Medulla oblongata (tissue), 1 donor: ENCODE measurements around the gene PPP2R2C.
A peak's percentile ranks its signal among the peaks of the same experiment; 100 is the strongest.

ENCODE experiments used
- DNase-seq: peaks from one replicate; pipeline ENCODE4 v3.0.0-alpha.2; 2015; ENCODE audit errors: extremely low spot score

Gene PPP2R2C

DNA sequence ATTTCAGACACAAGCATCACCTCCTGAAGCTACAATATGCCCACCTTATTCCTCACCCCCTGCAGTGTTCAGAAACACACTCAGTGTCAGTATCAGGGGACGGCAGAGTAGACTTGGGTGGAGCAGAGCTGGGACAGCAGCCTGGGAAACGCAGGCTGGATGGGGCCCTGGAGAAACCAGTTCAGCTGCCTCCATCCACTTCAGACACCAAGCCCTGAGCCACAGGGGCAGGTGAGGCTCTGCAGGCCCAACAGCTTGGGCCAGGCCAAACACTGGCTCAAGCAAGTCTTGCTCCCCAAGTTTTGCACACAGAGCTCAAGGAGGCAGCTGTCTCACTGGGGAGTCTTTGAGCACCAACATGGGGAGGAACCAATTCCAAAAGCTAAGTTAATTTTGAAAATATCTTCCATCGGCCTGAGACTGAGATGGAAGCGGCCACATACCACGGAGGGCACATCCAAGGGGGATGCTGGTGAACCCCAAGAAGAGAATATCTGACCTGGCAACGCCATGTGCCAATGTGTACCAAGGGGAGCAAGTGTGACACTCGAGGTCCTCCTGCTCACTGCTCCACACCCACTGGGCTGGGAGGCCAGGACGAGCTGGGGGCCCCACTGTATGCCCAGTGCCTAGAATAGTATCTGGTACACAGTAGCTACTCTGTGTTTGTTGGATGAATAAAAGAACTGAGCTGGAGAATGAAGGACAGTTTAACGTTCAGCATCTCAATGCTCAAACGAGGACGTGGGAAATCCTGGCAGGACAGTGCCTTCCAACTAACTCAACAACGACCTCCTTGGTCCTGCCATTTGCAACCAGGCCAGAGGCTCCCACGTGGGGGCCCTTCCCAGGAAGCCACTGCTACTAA is 45.6 kb downstream of the PPP2R2C start:
- DNase-seq, result no peak

DNA sequence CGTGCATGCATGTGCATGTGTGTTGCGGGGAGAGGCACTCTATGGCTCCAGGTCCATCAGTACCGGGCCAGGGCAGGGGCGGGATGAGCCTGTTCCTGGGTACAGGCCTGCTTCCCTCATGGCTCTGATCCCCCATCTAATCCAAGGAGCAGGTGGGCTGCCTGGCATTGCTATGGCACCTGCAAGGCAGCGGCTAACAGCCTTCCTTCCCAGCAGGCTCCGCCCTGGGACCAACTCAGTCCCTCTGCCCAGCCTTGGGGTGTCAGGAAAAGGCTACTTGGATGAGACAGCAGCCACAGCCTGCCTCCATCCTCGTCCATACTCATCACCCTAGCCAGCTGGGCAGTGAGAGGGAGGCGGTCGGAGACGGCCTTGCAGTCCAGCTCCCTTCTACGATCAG is 46.5 kb downstream of the PPP2R2C start:
- DNase-seq, result no peak

DNA sequence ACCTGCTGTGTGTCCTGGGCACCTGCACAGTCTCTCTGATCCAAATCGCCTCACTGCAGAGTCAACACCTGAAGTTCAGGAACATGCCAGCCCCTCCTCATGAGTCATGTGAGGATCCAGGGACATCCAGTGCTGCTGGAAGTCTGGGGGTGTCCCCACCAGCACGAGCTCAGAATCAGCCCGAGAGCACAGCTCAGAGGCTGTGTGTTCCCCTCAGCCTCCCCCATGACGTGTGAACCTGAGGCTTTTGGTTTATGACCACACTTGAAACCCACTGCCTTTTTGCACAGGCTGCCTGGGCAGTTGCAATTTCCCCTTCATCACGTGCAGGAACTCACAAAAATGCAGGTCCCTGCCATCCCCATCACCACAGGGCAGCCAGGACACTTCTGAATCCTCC is 47.1 kb downstream of the PPP2R2C start:
- DNase-seq, result no peak

DNA sequence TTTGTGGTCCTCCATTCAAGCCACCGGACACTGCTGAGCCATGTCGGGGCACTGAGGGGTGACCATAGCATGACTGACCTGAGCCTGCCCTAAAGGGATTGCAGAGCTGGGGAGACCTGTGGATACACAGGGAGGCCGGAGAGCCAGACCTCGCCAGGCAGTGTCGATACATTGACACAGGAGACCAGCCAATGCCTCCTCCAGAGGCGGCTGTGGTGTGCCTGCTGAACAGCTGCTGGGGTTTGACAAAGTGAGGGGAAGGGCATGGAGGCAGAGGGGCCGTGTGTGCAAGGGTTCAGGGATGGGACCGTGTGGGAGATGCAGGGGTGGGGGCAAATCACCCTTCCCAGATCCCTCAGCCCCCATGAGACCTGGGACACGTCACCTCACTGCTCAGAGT is 48.0 kb downstream of the PPP2R2C start:
- DNase-seq, result no peak

DNA sequence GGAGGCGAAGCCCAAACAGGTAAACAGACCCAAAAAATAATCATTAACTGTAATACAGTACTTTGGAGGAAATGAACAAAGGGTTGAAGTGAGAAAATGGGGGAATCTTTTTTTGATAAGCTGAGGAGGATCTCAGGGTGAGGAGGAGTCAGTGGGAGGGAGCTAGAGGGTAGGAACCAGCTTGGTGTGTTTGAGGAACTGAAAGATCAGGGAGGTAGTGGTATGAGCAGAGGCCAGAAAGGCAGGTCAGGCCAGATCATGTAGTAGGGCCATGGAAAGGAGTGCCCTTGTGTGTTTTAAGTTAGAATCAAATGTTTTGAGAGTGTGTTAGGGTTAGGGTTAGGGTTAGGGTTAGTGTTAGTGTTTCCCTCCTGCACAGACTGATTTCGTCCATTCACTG is 48.8 kb downstream of the PPP2R2C start:
- DNase-seq, result no peak

DNA sequence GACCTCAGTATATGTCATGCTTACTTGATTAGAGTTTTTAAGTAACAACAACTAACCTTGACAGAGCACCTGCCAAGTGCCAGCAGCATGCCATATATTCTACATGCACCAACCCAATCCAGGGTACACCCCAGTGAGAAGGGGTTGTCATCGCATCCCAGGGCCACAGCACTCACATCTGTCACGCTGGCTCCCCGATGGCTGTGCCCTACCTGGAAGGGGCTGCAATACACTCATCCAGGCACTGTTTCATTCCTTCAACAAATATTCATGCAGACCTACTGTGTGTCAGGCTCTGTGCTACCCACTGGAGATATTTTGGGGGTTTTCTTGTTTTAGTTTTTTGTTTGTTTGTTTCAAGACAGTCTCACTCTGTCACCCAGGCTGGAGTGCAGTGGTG is 49.5 kb downstream of the PPP2R2C start:
- DNase-seq, result no peak

DNA sequence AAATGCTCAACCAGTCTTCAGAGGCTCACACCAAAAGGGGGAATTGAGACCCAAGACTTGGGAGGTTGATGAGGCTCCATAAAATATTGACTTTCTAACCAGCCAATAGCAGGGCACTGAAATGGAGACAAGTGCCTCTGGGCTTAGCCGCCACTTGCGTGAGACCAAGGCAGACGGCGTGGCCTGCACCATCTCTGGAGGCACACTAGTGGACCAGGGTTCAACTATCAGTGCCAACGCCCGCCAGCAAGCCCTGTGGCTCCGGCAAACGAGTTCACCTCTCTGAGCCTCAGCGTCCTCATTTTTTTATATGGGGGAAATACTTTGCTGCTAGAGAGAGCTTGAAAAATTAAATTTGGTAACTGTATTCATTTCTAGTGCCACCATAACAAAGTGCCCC is 50.3 kb downstream of the PPP2R2C start:
- DNase-seq, result no peak

DNA sequence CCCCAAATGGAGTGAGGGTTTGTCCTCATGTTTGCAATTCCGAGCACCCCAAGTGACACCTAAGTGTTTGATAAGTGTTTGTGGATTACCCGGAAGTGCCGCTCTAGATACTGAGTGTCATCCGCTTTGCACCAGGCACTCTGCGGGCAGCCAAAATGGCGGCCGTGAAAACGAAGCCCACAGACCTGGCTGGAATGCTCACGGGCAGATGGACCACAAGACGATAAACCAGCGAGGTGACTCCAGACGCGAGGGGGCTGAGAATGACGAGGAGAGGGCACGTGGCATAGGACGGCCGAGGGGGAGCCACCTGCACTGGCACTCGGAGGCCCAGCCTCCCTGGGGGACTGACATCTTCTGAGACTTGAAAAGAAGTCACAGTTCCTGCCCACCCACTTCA is 51.0 kb downstream of the PPP2R2C start:
- no peak for DNase-seq

DNA sequence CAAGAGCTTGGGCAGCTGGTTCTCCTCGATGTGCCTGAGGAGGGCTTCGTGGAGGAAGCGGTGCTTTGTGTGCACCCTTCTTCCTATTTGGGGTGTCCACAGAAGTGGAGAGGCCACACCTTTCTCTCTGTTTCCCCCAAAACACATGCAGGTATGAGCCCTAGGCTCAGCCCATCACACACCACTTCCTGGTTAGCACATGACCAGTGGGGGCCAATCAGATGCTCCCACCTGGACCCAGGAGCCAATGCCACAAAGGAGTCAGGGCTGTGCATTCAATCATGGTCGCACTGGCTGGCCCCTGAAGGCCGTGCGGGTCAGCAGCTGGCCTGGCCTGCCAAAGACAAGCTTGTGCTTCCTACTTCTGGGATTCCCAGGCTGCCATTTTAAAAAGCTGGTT is 51.4 kb downstream of the PPP2R2C start:
- no peak for DNase-seq

DNA sequence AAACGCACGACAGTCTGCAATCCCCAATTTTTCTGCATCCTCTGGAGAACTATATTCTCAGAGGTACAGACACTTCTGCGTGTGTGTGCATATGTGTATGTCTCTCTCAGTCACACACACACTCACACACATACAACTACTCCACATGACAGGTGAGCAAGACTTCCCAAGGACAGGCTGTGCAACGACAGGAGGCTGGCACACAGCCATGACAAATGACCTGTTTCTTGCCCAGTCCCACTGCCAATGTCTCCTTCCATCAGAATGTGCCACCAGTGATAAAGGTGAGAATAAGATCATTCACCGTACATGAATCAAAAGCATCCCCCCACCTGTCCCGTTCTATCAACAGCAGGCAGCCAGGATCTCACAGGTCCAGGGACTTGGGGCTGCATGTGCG is 52.4 kb downstream of the PPP2R2C start:
- DNase-seq, result no peak

DNA sequence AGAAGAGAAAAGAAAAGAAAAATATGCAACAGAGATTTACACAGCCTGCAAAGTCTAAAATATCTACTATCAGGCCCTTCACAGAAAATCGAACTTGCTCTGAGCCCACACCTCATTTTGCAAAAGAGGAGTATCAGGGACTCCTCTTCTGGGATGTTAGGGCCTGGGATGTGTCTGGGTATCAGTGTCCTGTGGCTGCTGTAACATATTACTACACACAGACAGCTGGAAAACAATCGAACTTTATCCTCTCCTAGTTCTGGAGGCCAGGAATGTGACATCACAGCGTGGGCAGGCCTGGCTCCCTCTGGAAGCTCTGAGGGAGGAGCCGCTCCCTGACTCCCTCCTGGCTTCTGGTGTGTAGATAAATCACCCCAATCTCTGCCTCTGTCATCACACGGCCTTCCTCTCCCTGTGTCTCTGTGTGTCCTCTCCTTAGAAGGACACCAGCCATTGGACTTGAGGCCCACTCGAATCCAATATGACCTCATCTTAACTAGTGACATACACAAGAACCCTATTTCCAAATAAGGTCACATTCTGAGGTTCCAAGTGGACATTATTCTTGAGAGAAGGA is 52.9 kb downstream of the PPP2R2C start:
- peak; percentile 74 for DNase-seq

DNA sequence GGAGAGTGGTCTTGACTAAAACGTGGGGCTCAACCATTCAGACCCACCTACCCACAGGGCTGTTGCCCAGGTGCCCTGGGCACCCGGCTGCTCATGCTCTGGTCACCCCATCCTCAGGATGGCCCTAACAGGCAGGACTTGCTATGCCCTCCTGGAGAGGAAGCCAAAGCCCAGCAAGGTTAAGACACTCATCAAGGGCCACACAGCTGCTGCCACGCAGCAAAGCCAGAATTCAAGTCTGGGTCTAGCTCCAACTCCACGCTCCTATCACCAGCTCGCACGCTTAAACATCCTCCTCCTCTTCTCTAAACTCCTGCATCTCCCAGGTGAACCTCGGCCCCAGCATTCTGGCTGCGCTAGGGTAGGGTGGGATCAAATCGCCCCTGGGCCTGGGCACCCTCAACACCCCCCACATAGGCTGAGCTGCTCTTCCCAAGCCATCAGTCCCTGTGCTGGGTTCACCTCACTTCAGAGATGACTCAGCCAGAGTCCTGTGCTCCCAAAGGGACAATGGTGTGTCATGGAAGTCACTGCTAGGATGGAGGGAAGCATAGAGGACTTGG is 54.1 kb downstream of the PPP2R2C start:
- DNase-seq, result no peak

DNA sequence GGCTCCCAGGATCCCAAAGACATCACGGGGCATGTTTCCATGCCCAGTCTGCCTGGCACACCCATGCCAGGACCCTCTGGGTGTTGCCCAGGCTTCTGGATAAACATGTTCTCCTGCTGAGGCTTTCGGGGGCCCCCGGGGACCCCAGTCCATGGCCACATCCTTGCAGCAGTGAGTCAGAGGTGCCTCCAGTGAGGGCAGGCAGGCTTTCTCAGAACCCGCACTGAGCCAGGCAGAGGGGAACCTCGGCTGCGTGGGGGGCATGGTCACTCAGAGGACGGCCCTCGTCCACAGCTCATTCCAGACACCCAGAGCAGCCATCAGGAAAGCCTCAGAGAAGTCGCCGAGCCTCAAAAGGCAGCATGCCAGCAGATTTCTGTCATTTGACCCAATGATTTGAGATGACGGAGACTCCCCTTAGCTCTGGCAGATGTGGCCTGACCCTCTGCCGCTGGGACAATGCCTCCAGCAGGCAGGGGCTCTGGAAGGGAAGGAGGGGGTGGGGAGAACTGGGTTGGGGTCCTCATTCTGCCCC is 54.8 kb downstream of the PPP2R2C start:
- no peak for DNase-seq

DNA sequence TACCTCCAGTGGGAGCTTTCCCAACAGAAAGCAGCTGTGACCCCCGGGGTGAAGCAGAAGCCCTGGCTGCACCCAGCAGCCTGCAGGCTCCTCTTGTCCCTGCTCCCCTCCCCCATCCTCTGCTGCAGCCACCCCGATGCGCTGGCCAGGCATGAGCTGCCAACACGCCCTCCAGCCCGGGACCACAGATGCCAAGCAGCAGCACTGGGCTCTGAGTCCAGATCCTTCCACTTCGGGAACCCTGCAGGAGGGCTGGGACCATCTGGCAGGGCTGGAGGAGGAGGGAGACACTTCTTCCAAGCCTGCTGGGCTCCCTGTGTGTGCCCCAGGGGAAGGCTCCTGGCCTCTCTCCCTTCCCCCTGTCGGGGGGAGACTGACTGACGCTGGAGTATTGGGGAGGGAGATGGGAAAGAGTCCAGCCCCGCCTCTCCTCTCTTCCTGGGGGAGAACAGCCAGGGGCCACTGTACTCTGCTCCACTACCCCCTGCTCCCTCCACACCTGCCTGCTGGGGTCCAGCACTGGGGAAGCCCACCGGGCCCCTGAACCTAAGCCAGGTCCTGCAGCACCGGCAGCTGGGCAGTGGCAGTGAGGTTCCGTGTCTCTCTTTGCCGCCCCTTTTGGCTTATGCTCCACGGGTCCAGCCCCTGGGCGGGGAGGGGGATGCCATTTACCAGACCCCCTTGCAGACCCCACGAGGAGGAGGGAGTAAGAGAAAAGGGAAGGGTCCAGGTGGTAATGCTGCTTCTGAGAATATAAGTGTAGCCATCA is 55.7 kb downstream of the PPP2R2C start:
- peak; percentile 78 for DNase-seq

DNA sequence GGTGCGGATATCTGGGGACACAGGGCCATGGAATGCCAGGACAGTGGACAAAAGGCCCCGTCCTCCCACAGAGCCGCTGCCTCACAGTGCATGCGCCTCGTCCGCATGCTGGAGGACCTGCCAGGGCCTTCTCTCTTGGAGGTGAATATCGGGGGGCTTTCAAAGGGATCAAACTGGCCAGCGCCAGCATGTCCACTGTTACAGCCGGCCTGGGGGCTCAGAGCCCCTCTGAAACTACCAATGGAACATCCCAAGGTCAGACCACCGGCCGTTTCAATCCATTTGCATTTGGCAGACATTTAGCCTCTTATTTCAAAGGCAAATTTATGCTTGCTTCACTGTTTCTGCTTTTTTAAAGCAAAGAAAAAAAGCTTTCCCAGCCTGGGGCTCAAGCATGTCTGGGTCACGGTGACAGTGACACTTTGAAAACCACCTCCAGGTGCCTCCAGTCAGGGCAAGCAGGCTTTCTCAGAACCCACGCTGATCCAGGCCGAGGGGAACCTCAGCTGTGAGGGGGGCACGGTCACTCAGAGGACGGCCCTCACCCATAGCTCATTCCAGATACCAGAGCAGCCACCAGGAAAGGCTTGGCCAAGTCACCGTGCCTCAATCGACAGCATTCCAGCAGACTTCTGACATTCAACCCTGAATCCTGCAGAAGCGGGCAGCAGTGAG is 57.2 kb downstream of the PPP2R2C start:
- DNase-seq, result no peak

DNA sequence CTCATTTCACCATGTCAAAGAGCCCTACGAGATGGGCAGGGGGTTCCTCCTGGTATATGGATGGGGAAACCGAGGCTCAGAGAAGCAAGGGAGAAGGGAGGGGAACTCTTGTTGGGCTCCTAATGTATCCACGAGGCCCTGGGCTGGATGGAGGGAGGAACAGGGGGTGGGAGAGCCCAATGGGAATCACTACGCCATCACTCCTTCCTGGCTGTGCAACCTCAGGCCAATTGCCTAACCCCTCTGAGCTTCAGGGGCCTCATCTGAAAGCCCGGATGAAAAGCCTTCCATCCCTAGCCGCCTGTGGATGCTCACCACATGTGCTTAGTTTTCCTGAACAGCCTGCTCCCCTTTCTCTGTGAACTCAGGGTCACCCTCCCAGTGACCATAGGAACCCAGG is 57.8 kb downstream of the PPP2R2C start:
- DNase-seq, result no peak

DNA sequence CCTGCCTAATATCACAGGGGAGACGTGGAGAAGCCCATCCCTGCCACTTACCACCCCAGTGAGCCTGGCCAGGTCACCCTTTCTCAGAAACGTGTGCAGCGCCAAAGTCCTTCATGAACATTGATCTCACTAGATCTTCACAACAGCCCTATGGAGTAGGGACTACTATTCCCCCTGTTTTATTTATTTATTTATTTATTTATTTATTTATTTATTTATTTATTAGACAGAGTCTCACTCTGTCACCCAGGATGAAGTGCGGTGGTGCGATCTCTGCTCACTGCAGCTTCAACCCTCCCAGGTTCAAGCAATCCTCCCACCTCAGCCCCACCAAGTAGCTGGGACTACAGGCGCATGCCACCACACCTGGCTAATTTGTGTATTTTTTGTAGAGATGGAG is 61.8 kb downstream of the PPP2R2C start:
- no peak for DNase-seq

DNA sequence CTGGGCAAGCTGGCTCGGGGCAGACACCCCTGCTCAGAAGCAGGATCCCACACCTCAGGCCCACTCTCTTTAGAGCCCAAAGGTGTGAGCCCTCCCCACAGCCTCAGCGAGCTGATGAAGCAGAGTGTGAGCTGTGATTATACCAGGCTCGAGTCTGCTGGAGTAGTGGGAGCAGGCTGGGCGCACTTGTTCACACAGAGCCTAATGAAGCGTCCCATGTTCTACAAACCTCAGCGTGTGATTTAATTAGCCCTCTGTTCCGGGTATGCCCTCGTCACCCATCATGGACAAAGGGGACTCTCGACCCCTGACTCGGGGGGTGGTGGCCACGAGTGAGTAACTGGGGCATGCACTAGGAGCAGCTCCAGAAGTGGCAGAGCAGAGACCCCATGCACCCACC is 62.3 kb downstream of the PPP2R2C start:
- no peak for DNase-seq

DNA sequence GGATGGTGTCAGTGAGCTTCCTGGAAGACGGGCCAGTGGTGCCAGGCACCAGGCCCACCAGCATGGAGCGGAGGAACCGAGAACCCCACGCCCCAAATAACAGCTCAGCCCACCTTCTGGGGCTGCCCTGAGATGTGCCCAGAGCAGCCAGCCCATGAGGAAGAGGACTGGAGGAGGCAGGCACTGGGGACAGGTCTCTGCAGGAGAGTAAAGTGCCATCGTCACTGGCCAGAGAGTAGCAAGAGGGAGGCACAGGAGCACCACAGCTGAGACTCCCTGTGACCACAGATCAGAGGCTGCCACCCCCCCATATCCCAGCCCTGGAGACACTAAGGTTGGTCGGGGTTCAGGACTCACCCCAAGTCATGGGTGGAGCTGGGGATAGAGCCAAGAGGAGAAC is 63.0 kb downstream of the PPP2R2C start:
- DNase-seq, result no peak

DNA sequence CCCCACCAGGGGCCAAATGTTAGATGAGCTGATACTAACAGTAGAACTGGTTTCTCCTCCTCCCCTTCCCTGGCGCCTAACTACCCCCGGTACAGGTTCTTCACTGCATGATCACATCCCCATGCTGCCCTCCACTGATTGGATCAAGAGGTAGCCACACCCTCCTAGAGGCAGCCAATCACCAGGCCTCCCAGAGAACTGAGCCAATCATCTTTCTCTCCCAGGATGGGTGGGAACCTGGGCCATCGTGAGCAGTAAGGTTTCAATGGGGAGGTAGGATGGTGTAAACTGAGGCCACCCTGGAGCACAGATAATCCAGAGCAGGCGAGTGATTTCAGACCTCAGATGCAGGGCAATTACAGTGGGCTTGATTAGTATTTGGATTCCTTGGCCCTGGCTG is 64.2 kb downstream of the PPP2R2C start:
- no peak for DNase-seq

DNA sequence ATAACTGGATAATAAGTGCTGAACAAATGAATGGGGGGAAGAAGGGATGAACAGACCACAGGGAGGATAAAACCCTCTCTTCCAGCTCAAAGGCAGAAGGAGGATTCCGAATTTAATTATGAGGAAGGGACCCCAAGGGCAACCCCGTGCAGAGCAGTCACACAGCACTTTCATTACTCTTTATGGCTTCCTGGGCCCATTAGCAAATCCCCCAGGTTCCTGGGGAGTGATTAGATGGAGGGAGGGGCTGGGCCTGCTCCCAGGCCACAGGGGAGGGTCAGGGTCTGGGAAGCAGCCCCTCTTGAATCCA is 67.1 kb downstream of the PPP2R2C start:
- no peak for DNase-seq
